Common myeloid progenitor, CD34-positive (primary cell): ENCODE measurements around the gene PNMA6E.

Source experiments
- CTCF ChIA-PET: fragments of 350-600 bp; sonication (Branson Sonifier 250); formaldehyde crosslinking; loops from one replicate; lab custom pipeline; 2021; ENCODE audit warnings: antibody characterized with exemption; lab: Charles Lee
- POLR2A ChIA-PET: fragments of 350-600 bp; sonication (Branson Sonifier 250); formaldehyde crosslinking; loops from one replicate; lab custom pipeline; 2021; ENCODE audit warnings: antibody characterized with exemption; lab: Charles Lee
- DNase-seq, 3 donors: peaks; one replicate each; pipeline versions ENCODE4 v3.0.0 to v3.0.0-alpha.2; 2013
- H3K27ac ChIP-seq, 2 experiments: 1 replicate in 1 of 2; 2 replicates in 1 of 2; pipeline ENCODE4 v1.7.0; 2013; ENCODE audit warnings: inconsistent platforms in 2 of 2, low read length in 2 of 2, mild to moderate bottlenecking in 2 of 2, low read depth in 1 of 2, moderate library complexity in 1 of 2; ENCODE audit not compliant: severe bottlenecking in 2 of 2, insufficient read depth in 1 of 2, poor library complexity in 1 of 2
- H3K27me3 ChIP-seq, 5 experiments: replicated peaks in 2 of 5; 1 replicate in 3 of 5; 2 replicates in 2 of 5; pipeline versions ENCODE4 v1.6.1 to v1.7.0; 2013; ENCODE audit warnings: low read length in 4 of 5, mild to moderate bottlenecking in 2 of 5, moderate library complexity in 2 of 5, inconsistent platforms in 1 of 5; ENCODE audit not compliant: insufficient read depth in 5 of 5, control insufficient read depth in 4 of 5
- H3K36me3 ChIP-seq, 4 experiments: 1 replicate in 2 of 4; 2 replicates in 2 of 4; pipeline versions ENCODE4 v1.6.1 to v1.7.0; 2013; ENCODE audit warnings: low read length in 3 of 4, control low read depth in 1 of 4, mild to moderate bottlenecking in 1 of 4; ENCODE audit not compliant: control insufficient read depth in 4 of 4, insufficient read depth in 4 of 4
- H3K4me1 ChIP-seq, 4 experiments: 1 replicate in 3 of 4; 2 replicates in 1 of 4; pipeline versions ENCODE4 v1.6.1 to v1.7.1; 2013; ENCODE audit warnings: low read length in 3 of 4, mild to moderate bottlenecking in 3 of 4, control low read depth in 1 of 4, inconsistent platforms in 1 of 4, moderate library complexity in 1 of 4; ENCODE audit not compliant: control insufficient read depth in 4 of 4, insufficient read depth in 4 of 4; ENCODE audit errors: control extremely low read depth in 1 of 4
- H3K4me3 ChIP-seq, 7 experiments: 1 replicate in 4 of 7; 2 replicates in 3 of 7; pipeline versions ENCODE4 v1.5.1 to v1.7.0; 2013; ENCODE audit warnings: mild to moderate bottlenecking in 7 of 7, low read length in 6 of 7, moderate library complexity in 6 of 7, inconsistent platforms in 2 of 7, low read depth in 2 of 7, control low read depth in 1 of 7; ENCODE audit not compliant: insufficient read depth in 4 of 7, control insufficient read depth in 1 of 7; ENCODE audit errors: extremely low read depth in 1 of 7
- H3K9me3 ChIP-seq, 5 experiments: 1 replicate in 4 of 5; 2 replicates in 1 of 5; pipeline versions ENCODE4 v1.6.1 to v1.7.1; 2013; ENCODE audit warnings: low read length in 4 of 5, mild to moderate bottlenecking in 2 of 5, inconsistent platforms in 1 of 5, low read depth in 1 of 5, moderate library complexity in 1 of 5; ENCODE audit not compliant: control insufficient read depth in 4 of 5, insufficient read depth in 2 of 5; ENCODE audit errors: control extremely low read depth in 1 of 5
- WGBS: methylation state at CpG from one replicate; pipeline ENCODE4 v1.1.5; 2013; ENCODE audit not compliant: insufficient coverage; 5-methylcytosine and 5-hydroxymethylcytosine counted together

Gene PNMA6E

DNA sequence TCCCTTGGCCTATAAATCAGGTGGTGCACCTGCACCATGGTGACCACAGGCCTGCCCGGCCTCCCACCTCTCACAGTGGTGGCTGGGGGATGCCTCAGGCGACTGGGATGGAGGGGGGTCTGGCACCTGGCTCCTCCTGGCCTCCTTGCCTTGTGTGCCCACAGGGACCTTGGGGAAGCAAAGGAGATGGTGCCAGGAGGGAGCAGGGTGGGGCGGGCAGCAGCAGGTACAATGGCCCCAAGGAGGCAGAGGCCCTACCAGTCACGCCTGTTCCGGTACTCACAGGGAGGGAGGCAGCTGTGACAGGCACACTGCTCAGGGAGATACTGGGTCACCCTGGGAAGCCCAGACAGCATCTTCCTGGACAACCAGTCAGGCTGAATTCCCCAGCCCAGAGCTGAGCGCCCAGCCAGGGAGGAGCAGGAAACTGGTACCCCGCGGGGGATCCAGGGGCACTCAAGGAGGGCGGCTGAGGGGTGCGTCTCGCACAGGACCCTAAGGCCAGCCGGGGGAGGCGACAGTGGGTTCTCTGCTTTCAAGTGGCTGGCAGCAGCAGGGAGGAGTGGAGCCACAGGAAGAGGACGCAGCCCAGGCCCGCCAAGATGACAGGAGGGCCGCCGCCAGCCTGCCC lies 45.9 kb upstream of the PNMA6E start:
- peaks cover 0 to 9% (median 4%) of the 10 kb centered on the region in 4 experiments for H3K36me3 ChIP-seq
- H3K27me3 ChIP-seq, result peaks cover 0 to 14% (median 0%) of the 10 kb centered on the region in 5 experiments
- DNase-seq, result no peak
- ChIA-PET POLR2A (no interaction called here), CTCF (no interaction called here)
- H3K4me1 ChIP-seq, result peaks cover 0 to 5% (median 0%) of the 10 kb centered on the region in 4 experiments
- WGBS, result 92% methylated on average over 17 of the region's 17 CpGs
- H3K27ac ChIP-seq, result no peak overlapping the region
- H3K9me3 ChIP-seq, result no peaks in the 10 kb centered on the region
- no peak overlapping the region for H3K4me3 ChIP-seq

DNA sequence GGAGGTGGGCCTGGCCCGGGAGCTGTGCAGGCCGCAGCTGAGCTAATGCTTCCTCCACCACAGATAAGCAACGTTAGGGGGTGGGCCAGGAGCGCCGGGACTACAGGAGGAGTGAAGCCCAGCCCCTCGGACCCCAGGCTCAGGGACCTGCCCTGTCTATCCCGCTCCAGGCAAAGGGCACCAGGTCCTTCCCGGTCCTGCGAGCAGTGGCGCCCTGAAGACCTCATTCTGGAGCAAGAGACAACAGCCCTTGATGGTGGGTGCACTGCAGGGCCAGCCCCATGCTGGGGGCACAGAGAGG lies 45.4 kb upstream of the PNMA6E start:
- Histone ChIP-seq H3K9me3 (no peaks in the 10 kb centered on the region), H3K4me3 (no peak overlapping the region), H3K27ac (no peak overlapping the region), H3K4me1 (peaks cover 0 to 5% (median 0%) of the 10 kb centered on the region in 4 experiments), H3K36me3 (peaks cover 0 to 7% (median 4%) of the 10 kb centered on the region in 4 experiments), H3K27me3 (peaks cover 0 to 14% (median 0%) of the 10 kb centered on the region in 5 experiments)
- CTCF ChIA-PET, result interaction anchor here (1.2 kb wide), 1 partner anchor 505 kb away, joined by 3 read pairs; no protein-coding TSS in a partner anchor
- POLR2A ChIA-PET, result interaction anchor here (0.7 kb wide), 1 partner anchor 28 kb away, joined by 3 read pairs; no protein-coding TSS in a partner anchor
- peak in 1 of 3 donors; percentile 6 for DNase-seq
- 76% methylated on average over 10 of the region's 10 CpGs for WGBS

DNA sequence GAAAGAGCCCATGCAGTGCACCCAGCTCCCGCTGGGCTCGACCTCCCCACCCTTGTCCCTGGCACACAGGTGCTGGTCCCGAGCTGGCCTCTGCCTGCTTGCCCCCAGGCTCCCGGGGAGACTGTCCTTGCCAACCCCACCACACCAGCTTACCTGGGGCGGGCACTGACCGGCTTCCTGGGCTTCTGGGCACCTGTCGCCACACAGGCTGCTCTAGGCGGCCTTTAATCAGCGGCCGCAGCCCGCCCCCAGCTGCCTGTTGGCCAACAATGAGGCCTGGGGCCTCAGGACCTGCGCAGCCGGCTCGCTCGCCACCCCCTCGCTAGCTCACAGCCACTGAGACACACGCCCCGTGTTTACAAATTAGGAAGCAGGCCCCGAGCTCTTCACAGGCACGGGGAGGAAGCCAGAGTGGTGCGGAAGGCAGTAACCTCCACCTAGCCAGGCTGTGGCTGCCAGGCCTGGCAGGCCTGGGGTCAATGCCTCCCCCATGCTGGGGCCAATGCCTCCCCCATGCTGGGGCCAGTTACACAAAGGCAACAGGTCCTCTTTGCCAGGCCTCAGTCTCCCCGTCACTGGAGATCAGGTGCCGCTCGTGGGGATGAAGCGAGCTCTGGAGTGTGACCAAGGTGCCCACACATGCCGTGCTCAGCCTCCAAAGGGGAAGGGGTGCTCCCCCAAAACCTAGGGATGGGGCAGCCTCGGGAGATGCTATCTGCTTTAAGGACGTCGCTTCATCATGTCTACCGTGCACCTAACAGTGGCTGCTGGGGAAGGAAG lies 44.9 kb upstream of the PNMA6E start, which contains the start of gene TREX2:
TREX2 (minus strand) TSS at position 201 of the 780 bp plus-strand sequence. CDS start 626 bp downstream, outside the sequence.
- POLR2A ChIA-PET, result interaction anchor here (0.7 kb wide), 1 partner anchor 29 kb away, joined by 3 read pairs; no protein-coding TSS in a partner anchor
- H3K4me3 ChIP-seq, result peak within 1 kb of the TSS in 1 of 7 experiments; percentile 16
- CTCF ChIA-PET, result interaction anchor here (0.8 to 1.2 kb wide), 2 partner anchors 15 to 504 kb away, joined by 3 read pairs; no protein-coding TSS in a partner anchor
- H3K9me3 ChIP-seq, result no peaks in the 10 kb centered on the region
- H3K27me3 ChIP-seq, result peaks cover 0 to 14% (median 0%) of the 10 kb centered on the region in 5 experiments
- peak in 2 of 3 donors; percentile 18 to 26 for DNase-seq
- 82% methylated on average over 24 of the region's 30 CpGs for WGBS
- no peak within 1 kb of the TSS for H3K27ac ChIP-seq
- H3K4me1 ChIP-seq, result peaks cover 0 to 5% (median 0%) of the 10 kb centered on the region in 4 experiments
- peaks cover 0 to 5% (median 2%) of the 10 kb centered on the region in 4 experiments for H3K36me3 ChIP-seq

DNA sequence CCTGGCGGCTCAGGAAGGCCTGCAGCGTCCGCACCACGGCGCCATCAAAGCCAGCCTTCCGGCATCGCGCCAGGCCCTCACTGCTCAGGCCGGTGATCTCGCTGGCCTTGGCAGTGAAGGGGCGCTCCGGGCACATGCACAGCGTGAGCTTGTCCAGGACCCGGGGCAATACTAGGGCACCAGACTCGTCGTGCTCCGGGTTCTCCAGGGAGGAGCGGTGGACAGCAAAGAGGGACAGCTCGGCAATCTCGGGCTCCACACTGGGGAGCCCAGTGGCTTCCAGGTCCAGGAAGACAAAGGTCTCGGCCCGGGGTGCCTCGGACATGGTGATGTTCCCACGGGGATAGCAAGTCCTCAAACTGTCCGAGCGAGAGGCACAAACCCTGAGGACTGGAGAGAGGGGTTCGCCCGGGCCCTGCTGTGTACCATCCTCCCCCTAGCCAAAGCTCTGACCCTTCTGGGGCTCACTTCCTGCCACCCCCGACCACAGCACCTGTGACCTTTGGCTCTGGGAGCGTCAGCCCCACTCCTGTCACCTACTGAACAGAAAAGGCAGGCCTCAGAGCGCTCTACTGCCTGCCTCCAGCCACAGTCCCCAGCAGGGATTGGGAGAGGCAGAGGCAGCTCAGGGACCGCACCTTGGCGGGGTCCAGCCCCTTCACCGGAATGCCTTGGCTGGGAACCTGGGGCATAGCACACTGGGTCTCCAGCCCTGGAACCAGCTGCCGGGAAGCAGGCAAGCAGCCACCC lies 44.1 kb upstream of the PNMA6E start:
- DNase-seq, result no peak
- ChIA-PET CTCF (interaction anchor here (0.8 to 1.2 kb wide), 2 partner anchors 16 to 503 kb away, joined by 3 read pairs; no protein-coding TSS in a partner anchor), POLR2A (no interaction called here)
- H3K27ac ChIP-seq, result no peak overlapping the region
- H3K27me3 ChIP-seq, result peaks cover 0 to 8% (median 0%) of the 10 kb centered on the region in 5 experiments
- H3K36me3 ChIP-seq, result peaks cover 0 to 4% (median 0%) of the 10 kb centered on the region in 4 experiments
- peak overlapping the region in 1 of 7 experiments; percentile 16 for H3K4me3 ChIP-seq
- H3K9me3 ChIP-seq, result no peaks in the 10 kb centered on the region
- peaks cover 0 to 5% (median 0%) of the 10 kb centered on the region in 4 experiments for H3K4me1 ChIP-seq
- WGBS, result 95% methylated on average over 34 of the region's 35 CpGs

DNA sequence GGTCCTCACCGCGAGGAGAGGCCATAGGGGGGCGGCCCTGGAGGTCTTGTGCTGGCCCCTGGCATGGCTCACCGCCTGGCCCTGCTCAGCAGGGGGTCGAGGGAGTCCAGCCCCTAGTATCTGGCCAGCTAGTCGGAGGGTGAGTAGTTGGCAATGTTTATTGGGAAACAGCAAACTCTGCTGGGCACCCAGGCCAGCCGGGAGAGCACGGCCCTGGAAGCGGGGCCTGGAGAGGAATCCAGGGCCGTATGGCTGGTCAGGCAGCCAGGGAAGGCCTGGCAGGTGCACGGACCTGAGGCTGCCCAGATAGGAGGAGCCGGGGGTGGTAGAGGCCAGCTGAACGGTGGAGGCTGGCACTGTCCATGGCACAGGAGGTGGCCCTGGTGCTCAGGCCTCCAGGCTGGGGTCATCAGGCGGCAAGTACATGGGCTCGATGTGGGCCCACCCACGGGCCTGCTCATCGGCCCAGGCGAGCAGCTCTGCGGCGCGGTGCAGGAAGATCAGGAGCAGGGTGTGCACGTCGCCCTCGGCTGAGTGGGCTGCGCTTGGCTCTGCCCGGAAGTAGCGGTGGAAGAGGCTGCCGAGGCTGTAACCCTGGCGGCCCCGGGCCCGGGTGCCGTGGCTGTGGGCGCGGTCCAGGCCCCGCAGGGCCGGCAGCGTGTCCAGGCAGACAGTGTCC lies 43.3 kb upstream of the PNMA6E start:
- CTCF ChIA-PET, result interaction anchor here (1.5 kb wide), 1 partner anchor 17 kb away, joined by 3 read pairs; no protein-coding TSS in a partner anchor
- 96% methylated on average over 35 of the region's 37 CpGs for WGBS

More for the DNA sequence above, 43.3 kb upstream of the PNMA6E start:
- Histone ChIP-seq H3K27ac (no peak overlapping the region), H3K36me3 (no peaks in the 10 kb centered on the region), H3K4me1 (peaks cover 0 to 5% (median 0%) of the 10 kb centered on the region in 4 experiments), H3K9me3 (peaks cover 0 to 4% (median 0%) of the 10 kb centered on the region in 5 experiments), H3K27me3 (peaks cover 0 to 4% (median 0%) of the 10 kb centered on the region in 5 experiments), H3K4me3 (no peak overlapping the region)
- POLR2A ChIA-PET, result no interaction called here
- no peak for DNase-seq
